H1 (cell line): Measurements from ENCODE around the gene CRELD1. TPM values are rescaled to one million over a fixed set of nuclear protein-coding genes. Genes with fewer than 3 reads are reported as not detected.

Source experiments
- CTCF ChIA-PET: fragments of 300-600 bp; sonication (Branson Sonifier 250); formaldehyde crosslinking; loops from one replicate; lab custom pipeline; 2021; ENCODE audit not compliant: partially characterized antibody; lab: Charles Lee
- POLR2A ChIA-PET: fragments of 300-600 bp; sonication (Branson Sonifier 250); formaldehyde crosslinking; loops from one replicate; lab custom pipeline; 2021; ENCODE audit warnings: inconsistent platforms; ENCODE audit not compliant: partially characterized antibody; lab: Charles Lee
- DNase-seq, 2 experiments: peaks; one replicate each; pipeline versions ENCODE4 v3.0.0 to v3.0.0-alpha.2; 2010 to 2022; ENCODE audit warnings: low spot score in 2 of 2, low read depth in 1 of 2, mixed read lengths in 1 of 2
- FAIRE-seq: peaks from 2 replicates; lab custom pipeline; 2011; peaks lifted over from hg19 to GRCh38; lab: Jason Lieb, UNC
- H2AFZ ChIP-seq: 2 replicates; pipeline ENCODE4 v1.8.1; 2012; ENCODE audit warnings: low read length, inconsistent platforms
- H2AK5ac ChIP-seq: 2 replicates; pipeline ENCODE4 v1.6.1; 2013; ENCODE audit warnings: low read depth, low read length
- H2BK120ac ChIP-seq: replicated peaks from 2 replicates; pipeline ENCODE3; 2013; ENCODE audit warnings: low read depth, low read length, inconsistent platforms
- H2BK12ac ChIP-seq: 2 replicates; pipeline ENCODE4 v1.6.1; 2013; ENCODE audit warnings: low read depth, low read length
- H2BK15ac ChIP-seq: 2 replicates; pipeline ENCODE4 v1.6.1; 2013; ENCODE audit warnings: low read length
- H2BK20ac ChIP-seq: 2 replicates; pipeline ENCODE4 v1.6.1; 2013; ENCODE audit warnings: low read length
- H2BK5ac ChIP-seq: 2 replicates; pipeline ENCODE4 v1.6.1; 2013; ENCODE audit warnings: low read depth, low read length
- H3K14ac ChIP-seq: 2 replicates; pipeline ENCODE4 v1.6.1; 2013; ENCODE audit warnings: inconsistent platforms; ENCODE audit not compliant: insufficient read length
- H3K18ac ChIP-seq: 2 replicates; pipeline ENCODE4 v1.6.1; 2013; ENCODE audit warnings: low read length; ENCODE audit errors: extremely low read depth
- H3K23ac ChIP-seq: 2 replicates; pipeline ENCODE4 v1.6.1; 2013; ENCODE audit warnings: inconsistent platforms; ENCODE audit not compliant: insufficient read length
- H3K23me2 ChIP-seq: 2 replicates; pipeline ENCODE4 v1.6.1; 2013; ENCODE audit warnings: low read depth, low read length
- H3K27ac ChIP-seq: 2 replicates; pipeline ENCODE4 v1.6.1; 2011; ENCODE audit warnings: low read depth, low read length, inconsistent platforms
- H3K27me3 ChIP-seq, 4 experiments: replicated peaks in 1 of 4; 1 replicate in 1 of 4; 2 replicates in 3 of 4; pipeline versions ENCODE4 v1.6.1 to v1.8.1; 2011 to 2013; ENCODE audit warnings: low read length in 3 of 4, mild to moderate bottlenecking in 3 of 4, inconsistent platforms in 2 of 4, mixed read lengths in 2 of 4, moderate library complexity in 1 of 4; ENCODE audit not compliant: control insufficient read depth in 3 of 4, insufficient read depth in 3 of 4; ENCODE audit errors: extremely low read depth in 1 of 4
- H3K36me3 ChIP-seq, 4 experiments: 2 replicates each; pipeline versions ENCODE4 v1.6.1 to v1.8.1; 2011 to 2013; ENCODE audit warnings: mild to moderate bottlenecking in 4 of 4, low read length in 3 of 4, moderate library complexity in 2 of 4, control low read depth in 1 of 4, inconsistent platforms in 1 of 4; ENCODE audit not compliant: insufficient read depth in 4 of 4, control insufficient read depth in 2 of 4
- H3K4ac ChIP-seq: replicated peaks from 2 replicates; pipeline ENCODE3; 2013; ENCODE audit warnings: low read length, low read depth, mixed read lengths, inconsistent platforms; ENCODE audit not compliant: insufficient read length
- H3K4me1 ChIP-seq, 4 experiments: replicated peaks in 1 of 4; 1 replicate in 1 of 4; 2 replicates in 3 of 4; pipeline versions ENCODE4 v1.6.1 to v1.8.1; 2011 to 2013; ENCODE audit warnings: low read length in 3 of 4, inconsistent platforms in 2 of 4, mixed read lengths in 1 of 4; ENCODE audit not compliant: insufficient read depth in 4 of 4, control insufficient read depth in 3 of 4
- H3K4me2 ChIP-seq, 2 experiments: 2 replicates each; pipeline versions ENCODE4 v1.6.1 to v1.8.1; 2011 to 2013; ENCODE audit warnings: low read depth in 2 of 2, low read length in 2 of 2, control low read depth in 1 of 2, inconsistent platforms in 1 of 2, mild to moderate bottlenecking in 1 of 2; ENCODE audit not compliant: insufficient read depth in 1 of 2
- H3K4me3 ChIP-seq, 4 experiments: fragments of 200-600, 300-600 bp in 1 of 4; sonication (generic), shearing (Covaris generic), sonication (Bioruptor Twin) in 1 of 4; 2 replicates each; pipeline versions ENCODE4 v1.5.1 to v1.8.1; 2011 to 2016; ENCODE audit warnings: low read length in 4 of 4, low read depth in 3 of 4, control low read depth in 2 of 4, inconsistent platforms in 2 of 4, mild to moderate bottlenecking in 2 of 4, mixed read lengths in 1 of 4, moderate library complexity in 1 of 4; ENCODE audit not compliant: insufficient read depth in 2 of 4; ENCODE audit errors: extremely low read depth in 1 of 4
- H3K56ac ChIP-seq: replicated peaks from 2 replicates; pipeline ENCODE3; 2013; ENCODE audit warnings: low read depth, mild to moderate bottlenecking, mixed read lengths, low read length, inconsistent platforms; ENCODE audit not compliant: insufficient read length
- H3K79me1 ChIP-seq: 2 replicates; pipeline ENCODE4 v1.6.1; 2013; ENCODE audit warnings: low read depth, low read length, control low read depth
- H3K79me2 ChIP-seq, 2 experiments: 2 replicates each; pipeline versions ENCODE4 v1.6.1 to v1.8.1; 2012 to 2013; ENCODE audit warnings: low read length in 2 of 2, mild to moderate bottlenecking in 2 of 2, inconsistent platforms in 1 of 2; ENCODE audit not compliant: insufficient read depth in 2 of 2, control insufficient read depth in 1 of 2
- H3K9ac ChIP-seq, 4 experiments: replicated peaks in 1 of 4; 1 replicate in 1 of 4; 2 replicates in 3 of 4; pipeline versions ENCODE4 v1.6.1 to v1.8.1; 2011 to 2013; ENCODE audit warnings: low read depth in 3 of 4, low read length in 3 of 4, control low read depth in 2 of 4, mild to moderate bottlenecking in 2 of 4, moderate library complexity in 2 of 4, inconsistent platforms in 1 of 4; ENCODE audit errors: extremely low read depth in 1 of 4
- H3K9me3 ChIP-seq, 2 experiments: 2 replicates each; pipeline versions ENCODE4 v1.6.1 to v1.8.1; 2012 to 2013; ENCODE audit warnings: mild to moderate bottlenecking in 2 of 2, moderate library complexity in 2 of 2, control low read depth in 1 of 2, inconsistent platforms in 1 of 2, low read depth in 1 of 2, low read length in 1 of 2, mixed read lengths in 1 of 2; ENCODE audit not compliant: insufficient read depth in 2 of 2
- H4K20me1 ChIP-seq, 2 experiments: replicated peaks in 1 of 2; 2 replicates each; pipeline versions ENCODE3 to v1.8.1; 2011 to 2013; ENCODE audit warnings: inconsistent platforms in 2 of 2, low read length in 2 of 2, mild to moderate bottlenecking in 1 of 2; ENCODE audit not compliant: insufficient read depth in 2 of 2, control insufficient read depth in 1 of 2
- H4K5ac ChIP-seq: 2 replicates; pipeline ENCODE4 v1.6.1; 2013; ENCODE audit warnings: low read length, low read depth, mixed read lengths, inconsistent platforms; ENCODE audit not compliant: insufficient read length
- H4K8ac ChIP-seq: 2 replicates; pipeline ENCODE4 v1.8.0; 2013; ENCODE audit warnings: mild to moderate bottlenecking, moderate library complexity, low read length, inconsistent platforms; ENCODE audit not compliant: insufficient read depth; ENCODE audit errors: extremely low read depth
- H4K91ac ChIP-seq: replicated peaks from 2 replicates; pipeline ENCODE3; 2013; ENCODE audit warnings: low read length, mixed read lengths, inconsistent platforms; ENCODE audit not compliant: insufficient read length
- ASH2L ChIP-seq: fragments of 200-600, 300-600 bp; sonication (generic); IDR thresholded peaks from one replicate; pipeline ENCODE4 v1.7.1; 2017; ENCODE audit warnings: low read length
- BRCA1 ChIP-seq: IDR thresholded peaks from 2 replicates; pipeline ENCODE4 v1.6.1; 2012; ENCODE audit warnings: low read depth, low read length, improper control_type of control experiment
- CHD1 ChIP-seq: IDR thresholded peaks from 2 replicates; pipeline ENCODE4 v1.6.1; 2012; ENCODE audit warnings: low read depth, low read length, improper control_type of control experiment
- EZH2 ChIP-seq: fragments of 200-600 bp; sonication (generic); IDR thresholded peaks from 2 replicates; pipeline ENCODE4 v1.7.1; 2012; ENCODE audit warnings: low read depth, mild to moderate bottlenecking, moderate library complexity, low read length, inconsistent platforms; ENCODE audit not compliant: severe bottlenecking
- HDAC2 ChIP-seq, 2 experiments: fragments of 300-600 bp in 1 of 2; sonication (generic) in 1 of 2; IDR thresholded peaks; 2 replicates each; pipeline ENCODE4 v1.6.1; 2011 to 2012; ENCODE audit warnings: low read depth in 2 of 2, low read length in 2 of 2, mild to moderate bottlenecking in 2 of 2, moderate library complexity in 2 of 2, borderline replicate concordance in 1 of 2, inconsistent platforms in 1 of 2
- MAFK ChIP-seq: IDR thresholded peaks from 2 replicates; pipeline ENCODE4 v1.6.1; 2012; ENCODE audit warnings: low read depth, mild to moderate bottlenecking, improper control_type of control experiment, low read length
- PHF8 ChIP-seq: fragments of 200-600 bp; sonication (generic); conservative IDR thresholded peaks from 2 replicates; pipeline ENCODE4 v1.7.1; 2012; ENCODE audit warnings: low read depth, mild to moderate bottlenecking, inconsistent platforms, low read length, moderate library complexity
- TCF12 ChIP-seq: IDR thresholded peaks from 2 replicates; pipeline ENCODE4 v1.6.1; 2011; ENCODE audit warnings: low read depth, mild to moderate bottlenecking, low read length
- YY1 ChIP-seq: IDR thresholded peaks from 2 replicates; pipeline ENCODE4 v1.6.1; 2011; ENCODE audit warnings: low read depth, mild to moderate bottlenecking, low read length
- WGBS, 2 experiments: shearing (Covaris generic) in 1 of 2; methylation state at CpG; one replicate each; pipeline versions ENCODE4 v1.1.6 to v1.1.7; 2013 to 2015; ENCODE audit warnings: low lambda C conversion rate in 2 of 2, mixed read lengths in 2 of 2, inconsistent platforms in 1 of 2, low coverage in 1 of 2, missing lambda C conversion rate in 1 of 2; ENCODE audit not compliant: insufficient replicate concordance in 2 of 2, insufficient coverage in 1 of 2, insufficient read length in 1 of 2; ENCODE audit errors: extremely low coverage in 1 of 2, missing lambda C conversion rate in 1 of 2; 5-methylcytosine and 5-hydroxymethylcytosine counted together
- polyA plus RNA-seq, 7 experiments: library from polyadenylated mRNA; depleted of rRNA in 3 of 7; stranded (reverse) in 5 of 7; unstranded in 2 of 7; fragments of >200 nt in 5 of 7; fragments of 200-250 nt in 2 of 7; gene quantifications; 1 replicate in 5 of 7; 2 replicates in 1 of 7; 4 replicates in 1 of 7; pipeline versions ENCODE4 v1.2.1 to v1.2.3, GENCODE V29; 2011 to 2013; ENCODE audit warnings: missing spikeins in 2 of 7, mixed read lengths in 2 of 7
- total RNA-seq: library from RNA; stranded (reverse); fragmentation: NEBNext Ultra II Directional; extraction: Animal tissue kit (Norgen Biotek cat#: 25700); gene quantifications from 2 replicates; pipeline ENCODE4 v1.2.1, GENCODE V29; 2021

Gene CRELD1
- total and polyA plus RNA-seq, 2 of the 8 experiments (the other 6 are each of a cell fraction or from before 2014, with no cell fraction given): 12.9 to 15.1 TPM

DNA sequence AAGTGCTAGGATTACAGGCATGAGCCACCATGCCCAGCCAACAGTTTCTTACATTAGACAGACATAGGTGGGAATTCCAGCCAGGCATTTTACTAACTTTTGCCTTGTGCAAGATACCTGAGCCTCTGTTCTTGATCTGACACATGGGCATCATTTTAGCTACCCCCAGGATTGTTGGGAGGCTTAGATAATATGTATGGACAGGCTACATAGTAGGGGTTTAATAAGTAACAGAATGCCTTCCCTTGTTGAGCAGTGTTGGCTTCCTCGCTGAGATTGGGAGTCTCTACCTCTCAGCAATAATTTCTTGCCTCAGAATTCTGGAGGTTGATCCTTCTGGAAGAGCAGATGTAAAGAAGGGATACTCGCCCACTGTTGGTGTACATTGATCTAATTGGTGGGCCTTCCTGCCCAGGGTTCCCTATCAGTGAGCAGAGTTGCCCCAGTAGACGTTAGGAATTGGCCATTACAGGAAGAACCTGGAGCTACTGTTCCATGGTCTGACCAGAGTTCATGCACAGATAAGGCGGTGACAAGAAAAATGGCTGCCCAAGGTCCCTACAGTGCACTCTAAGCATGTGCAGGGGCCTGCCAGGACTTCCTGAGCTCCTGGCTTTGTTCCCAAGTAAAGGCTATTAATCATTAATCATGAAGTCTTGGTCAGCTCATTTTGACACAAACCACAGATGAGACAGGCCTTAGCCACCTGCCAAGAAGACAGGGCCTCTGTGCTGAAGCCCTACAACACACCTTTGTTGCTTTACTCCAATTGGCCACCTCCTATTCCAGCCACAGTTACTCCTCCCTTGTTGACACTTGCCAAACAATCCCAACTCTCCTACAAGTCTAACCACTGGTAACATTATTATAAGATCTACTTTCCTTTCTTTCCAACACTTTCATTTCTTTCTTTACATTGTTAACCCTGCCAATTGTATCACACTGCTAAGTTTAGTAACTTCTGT lies 35.9 kb upstream of the CRELD1 start:
- peaks cover 0 to 5% of the 10 kb centered on the region in 2 experiments; a peak in 1 of 4 replicates for H3K79me2 ChIP-seq
- CTCF ChIA-PET: interaction anchor here (1.0 to 1.1 kb wide), 3 partner anchors 32 to 78 kb away, joined by 3 read pairs; no protein-coding TSS in a partner anchor
- no peak overlapping the region for H3K9ac ChIP-seq
- 80% methylated on average over 4 of the region's 4 CpGs; no CpG with 5 or more reads in 1 of the 2 experiments for WGBS, 2 experiments
- no peaks in the 10 kb centered on the region for H3K23me2 ChIP-seq
- H3K9me3 ChIP-seq: no peaks in the 10 kb centered on the region
- H4K8ac ChIP-seq: no peak overlapping the region
- H3K4me2 ChIP-seq: no peak overlapping the region
- peaks cover 8 to 14% (median 11%) of the 10 kb centered on the region in 4 experiments; a peak in 7 of 8 replicates for H3K36me3 ChIP-seq
- no peak overlapping the region for H2BK20ac ChIP-seq
- H2BK120ac ChIP-seq: no peak overlapping the region
- no peak overlapping the region for H4K5ac ChIP-seq
- no peak overlapping the region for H2BK15ac ChIP-seq
- H3K4me1 ChIP-seq: peaks cover 0 to 9% (median 7%) of the 10 kb centered on the region in 4 experiments; a peak in 6 of 7 replicates
- H3K27ac ChIP-seq: no peak overlapping the region
- no peak overlapping the region for H2AFZ ChIP-seq
- no peaks in the 10 kb centered on the region for H3K79me1 ChIP-seq
- DNase-seq (no peak), FAIRE-seq (no peak)
- POLR2A ChIA-PET: interaction anchor here (1.4 to 1.5 kb wide), 2 partner anchors 23 to 49 kb away, joined by 5 to 6 read pairs; no protein-coding TSS in a partner anchor
- H2BK5ac ChIP-seq: no peak overlapping the region
- H3K18ac ChIP-seq: no peak overlapping the region
- H4K20me1 ChIP-seq: no peaks in the 10 kb centered on the region
- no peaks in the 10 kb centered on the region for H3K27me3 ChIP-seq
- no peak overlapping the region for H4K91ac ChIP-seq
- H3K4me3 ChIP-seq: no peak overlapping the region
- no peak overlapping the region for H3K4ac ChIP-seq
- no peak overlapping the region for H3K14ac ChIP-seq
- H3K56ac ChIP-seq: no peak overlapping the region
- H2AK5ac ChIP-seq: no peak overlapping the region
- no peak overlapping the region for H3K23ac ChIP-seq
- H2BK12ac ChIP-seq: no peak overlapping the region
- TF ChIP-seq EZH2 (no peak), YY1 (no peak), ASH2L (no peak), MAFK (no peak), TCF12 (no peak), PHF8 (no peak), BRCA1 (no peak), HDAC2 (IDR thresholded peaks at IDR 0.05; ENCODE audit: borderline replicate concordance in 1 of 2, low read depth in 2 of 2, low read length in 2 of 2) (no peak), CHD1 (no peak)
